NCI-H1105 treated with DMSO at 0.1 percent for 48 hours (cell line): ENCODE data around the gene KRTAP2-4.

Experiments
- DNase-seq: peaks from one replicate; lab custom pipeline; 2025; lab: John Stamatoyannopoulos, UW

Gene KRTAP2-4

DNA sequence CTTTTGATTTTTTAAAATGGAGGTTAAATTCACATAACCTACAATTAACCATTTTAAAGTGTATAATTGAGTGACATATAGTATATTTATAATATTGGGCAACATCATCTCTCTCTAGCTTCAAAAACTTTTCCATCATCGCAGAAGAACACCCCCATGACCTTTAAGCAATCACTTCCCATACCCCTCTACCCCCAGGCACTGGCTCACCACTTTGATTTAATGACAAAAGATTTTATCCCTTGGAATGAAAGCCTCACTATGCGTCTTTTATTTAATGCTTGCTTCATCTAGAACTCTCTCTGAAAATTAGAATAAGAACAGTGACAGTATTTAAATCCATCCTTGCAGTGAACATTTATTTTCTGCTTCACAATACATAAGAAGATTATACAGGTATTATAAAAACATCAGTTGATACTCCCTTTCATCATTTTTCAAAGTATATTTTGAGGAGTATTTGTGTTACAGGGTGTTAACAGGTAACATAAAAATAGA lies 27.8 kb downstream of the KRTAP2-4 start:
- no peak for DNase-seq

GRCh38 chr17:41034346-41034935 lies 31.2 kb downstream of the KRTAP2-4 start, which contains the start of gene KRTAP1-3:
KRTAP1-3 (minus strand) TSS chr17:41034874; CDS start chr17:41034821, 53 bp downstream.
- DNase-seq = peak; percentile 77

DNA sequence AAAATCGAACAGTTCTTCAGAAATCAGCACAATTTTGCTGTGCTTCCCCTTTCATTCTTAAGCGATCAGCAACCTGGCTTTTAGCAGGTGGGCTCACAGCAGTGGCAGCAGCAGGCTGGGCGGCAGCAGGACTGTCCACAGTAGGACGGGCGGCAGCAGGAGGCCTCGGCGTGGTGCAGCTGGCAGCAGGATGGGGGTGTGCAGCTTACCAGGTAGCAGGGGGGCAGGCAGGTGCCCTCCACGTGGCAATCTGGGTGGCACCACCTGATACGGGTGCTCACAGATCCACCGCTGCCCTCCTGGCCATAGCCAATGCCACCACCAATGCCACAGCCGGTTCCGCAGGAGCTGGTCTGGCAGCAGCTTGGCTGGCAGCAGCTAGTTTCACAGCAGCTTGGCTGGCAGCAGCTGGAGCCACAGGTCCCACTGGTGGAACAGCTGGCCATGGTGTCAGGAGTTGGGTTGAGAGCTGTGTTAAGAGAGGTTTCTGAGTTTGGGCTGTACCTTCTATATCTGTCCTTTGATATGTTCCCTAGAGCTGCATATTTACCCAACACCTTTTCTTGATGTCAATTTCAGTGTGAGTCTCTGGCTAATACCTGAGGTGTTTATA lies 35.9 kb downstream of the KRTAP2-4 start, which contains the start of gene KRTAP1-4:
KRTAP1-4 (minus strand) TSS at position 563 of the 613 bp plus-strand sequence; CDS start at position 446, 117 bp downstream.
- DNase-seq = no peak

DNA sequence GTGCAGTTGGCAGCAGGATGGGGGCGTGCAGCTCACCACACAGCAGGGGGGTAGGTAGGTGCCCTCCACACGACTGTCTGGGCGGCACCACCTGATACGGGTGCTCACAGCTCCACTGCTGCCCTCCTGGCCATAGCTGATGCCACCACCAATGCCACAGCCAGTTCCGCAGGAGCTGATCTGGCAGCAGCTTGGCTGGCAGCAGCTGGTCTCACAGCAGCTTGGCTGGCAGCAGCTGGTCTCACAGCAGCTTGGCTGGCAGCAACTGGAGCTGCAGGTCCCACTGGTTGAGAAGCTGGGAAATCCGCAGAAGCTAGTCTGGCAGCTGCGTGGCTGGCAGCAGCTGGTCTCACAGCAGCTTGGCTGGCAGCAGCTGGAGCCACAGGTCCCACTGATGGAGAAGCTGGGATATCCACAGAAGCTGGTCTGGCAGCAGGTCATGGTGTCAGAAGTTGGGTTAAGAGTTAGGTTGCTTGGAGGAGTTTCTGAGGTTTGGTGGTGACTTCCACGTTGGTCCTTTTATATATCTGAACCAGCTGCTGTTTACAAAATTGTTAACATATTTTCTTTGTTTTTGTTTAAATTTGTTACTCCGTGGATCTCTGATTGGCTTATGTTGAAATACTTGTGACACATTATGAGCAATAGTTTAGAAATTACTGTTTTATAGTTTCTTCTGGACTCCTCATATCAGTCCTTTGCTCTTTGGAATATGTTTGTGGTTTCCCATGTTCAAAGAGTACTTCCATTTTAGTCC lies 38.8 kb downstream of the KRTAP2-4 start, which contains the start of gene KRTAP1-5:
KRTAP1-5 (minus strand) TSS at position 494 of the 757 bp plus-strand sequence; CDS start at position 441, 53 bp downstream.
- no peak for DNase-seq

GRCh38 chr17:41024697-41025096 lies 41.0 kb downstream of the KRTAP2-4 start:
- DNase-seq = no peak

- no peak for DNase-seq
Observed at GRCh38 chr17:41020336-41020735, 45.3 kb downstream of the KRTAP2-4 start.

DNA sequence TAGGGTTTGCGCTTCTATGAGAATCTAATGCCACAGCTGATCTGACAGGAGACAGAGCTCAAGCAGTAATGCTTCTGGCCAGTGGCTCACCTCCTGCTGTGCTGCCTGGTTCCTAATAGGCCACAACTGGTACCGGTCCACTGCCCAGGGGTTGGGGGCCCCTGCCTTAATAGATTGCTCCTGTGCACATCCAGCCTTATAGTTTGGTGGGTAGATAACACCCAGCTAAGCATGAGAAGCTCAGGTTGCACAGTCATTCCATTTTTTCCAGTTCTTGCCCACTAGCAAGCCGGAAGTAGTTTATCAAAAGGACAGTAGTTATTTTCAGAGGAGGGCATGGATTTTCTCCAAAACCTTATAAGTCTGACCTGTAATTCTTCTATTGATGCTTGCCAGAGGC lies 46.3 kb downstream of the KRTAP2-4 start:
- DNase-seq = no peak

DNA sequence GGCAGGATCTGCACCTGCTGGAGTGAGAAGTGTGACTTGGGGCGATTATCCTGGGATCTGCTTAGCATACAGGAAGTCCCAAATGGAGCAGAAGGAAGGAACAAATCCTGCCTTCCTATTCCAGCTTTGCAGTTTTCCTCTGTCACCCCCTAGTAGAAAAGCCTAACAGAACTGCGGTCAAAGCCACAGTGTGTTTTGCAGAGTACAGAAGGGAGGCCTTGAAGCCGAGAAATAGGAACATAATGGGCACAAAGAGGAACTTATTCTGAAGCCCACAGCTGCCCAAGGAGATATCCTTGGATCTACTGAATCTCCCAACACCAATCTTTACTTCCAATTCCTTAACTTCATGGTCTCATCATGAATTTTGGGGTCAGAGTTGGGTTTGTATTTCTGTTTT lies 47.1 kb downstream of the KRTAP2-4 start:
- no peak for DNase-seq

DNA sequence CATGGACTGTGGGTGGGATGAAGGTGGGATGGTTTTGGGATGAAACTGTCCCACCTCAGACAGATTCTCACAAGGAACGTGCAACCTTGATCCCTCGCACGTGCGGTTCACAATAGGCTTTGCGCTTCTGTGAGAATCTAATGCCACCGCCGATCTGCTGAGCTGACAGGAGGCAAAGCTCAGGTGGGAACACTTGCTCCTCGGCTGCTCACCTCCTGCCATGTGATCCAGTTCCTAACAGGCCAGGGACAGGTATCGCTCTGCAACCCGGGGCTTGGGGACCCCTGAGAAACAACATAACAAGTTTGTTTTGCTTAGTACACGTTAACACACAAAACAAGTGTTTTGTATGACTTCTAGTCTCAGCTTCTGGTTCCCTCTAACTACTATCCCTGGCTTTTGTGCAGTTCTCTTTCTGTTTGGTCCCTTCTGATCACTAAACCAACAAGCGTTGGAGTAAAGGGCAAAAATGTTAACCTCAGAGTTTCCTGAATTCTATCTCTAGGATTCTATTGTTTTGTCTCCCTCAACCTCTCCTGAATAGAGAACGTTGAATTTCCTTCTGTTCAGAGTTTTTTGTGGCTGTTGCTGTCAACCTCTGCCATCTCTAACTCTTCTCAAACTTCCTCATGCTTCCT lies 49.0 kb downstream of the KRTAP2-4 start:
- no peak for DNase-seq

- DNase-seq = no peak
Observed at GRCh38 chr17:41015454-41015853, 50.2 kb downstream of the KRTAP2-4 start.
